ENCODE results near the gene UNC13C.

UNC13C gene

GRCh38 chr15:54504695-54505094, 526.5 kb downstream of the UNC13C start:
- no peak overlapping the region for H3K4me3 ChIP-seq (ENCODE audit: insufficient read depth, low read depth, low read length)
- no peaks in the 10 kb centered on the region for H3K4me1 ChIP-seq (ENCODE audit: control insufficient read depth, insufficient read depth, low read length)
- WGBS, 2 experiments: 94 to 95% methylated on average over 1 of the region's 1 CpG
- H3K27ac ChIP-seq (ENCODE audit: insufficient read depth, low read depth, low read length, poor library complexity, severe bottlenecking): no peak overlapping the region
- no peaks in the 10 kb centered on the region for H3K9me3 ChIP-seq (ENCODE audit: control insufficient read depth, low read length)
- no peaks in the 10 kb centered on the region for H3K36me3 ChIP-seq (ENCODE audit: control insufficient read depth, insufficient read depth, low read length)
- H3K27me3 ChIP-seq (ENCODE audit: control insufficient read depth, insufficient read depth, low read length, poor library complexity, severe bottlenecking): no peaks in the 10 kb centered on the region

- Histone ChIP-seq H3K4me3 (ENCODE audit: insufficient read depth, low read depth, low read length) (no peak overlapping the region), H3K4me1 (ENCODE audit: control insufficient read depth, insufficient read depth, low read length) (no peaks in the 10 kb centered on the region), H3K27ac (ENCODE audit: insufficient read depth, low read depth, low read length, poor library complexity, severe bottlenecking) (no peak overlapping the region), H3K9me3 (ENCODE audit: control insufficient read depth, low read length) (no peaks in the 10 kb centered on the region), H3K36me3 (ENCODE audit: control insufficient read depth, insufficient read depth, low read length) (no peaks in the 10 kb centered on the region), H3K27me3 (ENCODE audit: control insufficient read depth, insufficient read depth, low read length, poor library complexity, severe bottlenecking) (no peaks in the 10 kb centered on the region)
Measured at GRCh38 chr15:54506977-54507524, 528.8 kb downstream of the UNC13C start.

- 96 to 100% methylated on average over 2 of the region's 2 CpGs for WGBS, 2 experiments
- H3K4me1 ChIP-seq (ENCODE audit: control insufficient read depth, insufficient read depth, low read length): no peaks in the 10 kb centered on the region
Measured at GRCh38 chr15:54514601-54515000, 536.4 kb downstream of the UNC13C start.

GRCh38 chr15:54515664-54516582, 537.7 kb downstream of the UNC13C start:
- Histone ChIP-seq H3K27me3 (ENCODE audit: control insufficient read depth, insufficient read depth, low read length, poor library complexity, severe bottlenecking) (no peaks in the 10 kb centered on the region), H3K9me3 (ENCODE audit: control insufficient read depth, low read length) (no peaks in the 10 kb centered on the region), H3K36me3 (ENCODE audit: control insufficient read depth, insufficient read depth, low read length) (no peaks in the 10 kb centered on the region), H3K4me3 (ENCODE audit: insufficient read depth, low read depth, low read length) (no peak overlapping the region), H3K4me1 (ENCODE audit: control insufficient read depth, insufficient read depth, low read length) (no peaks in the 10 kb centered on the region), H3K27ac (ENCODE audit: insufficient read depth, low read depth, low read length, poor library complexity, severe bottlenecking) (no peak overlapping the region)
- whole genome bisulfite sequencing, 2 experiments: 89% methylated on average over 7 to 9 of the region's 9 CpGs

More at GRCh38 chr15:54514601-54515000, 536.4 kb downstream of the UNC13C start:
- Histone ChIP-seq H3K27me3 (ENCODE audit: control insufficient read depth, insufficient read depth, low read length, poor library complexity, severe bottlenecking) (no peaks in the 10 kb centered on the region), H3K27ac (ENCODE audit: insufficient read depth, low read depth, low read length, poor library complexity, severe bottlenecking) (no peak overlapping the region), H3K36me3 (ENCODE audit: control insufficient read depth, insufficient read depth, low read length) (no peaks in the 10 kb centered on the region), H3K4me3 (ENCODE audit: insufficient read depth, low read depth, low read length) (no peak overlapping the region), H3K9me3 (ENCODE audit: control insufficient read depth, low read length) (no peaks in the 10 kb centered on the region)

- Histone ChIP-seq H3K4me3 (ENCODE audit: insufficient read depth, low read depth, low read length) (no peak overlapping the region), H3K27ac (ENCODE audit: insufficient read depth, low read depth, low read length, poor library complexity, severe bottlenecking) (no peak overlapping the region), H3K4me1 (ENCODE audit: control insufficient read depth, insufficient read depth, low read length) (no peaks in the 10 kb centered on the region), H3K36me3 (ENCODE audit: control insufficient read depth, insufficient read depth, low read length) (no peaks in the 10 kb centered on the region), H3K9me3 (ENCODE audit: control insufficient read depth, low read length) (no peaks in the 10 kb centered on the region), H3K27me3 (ENCODE audit: control insufficient read depth, insufficient read depth, low read length, poor library complexity, severe bottlenecking) (no peaks in the 10 kb centered on the region)
- 89 to 95% methylated on average over 1 to 2 of the region's 2 CpGs for WGBS, 2 experiments
Measured at GRCh38 chr15:54517366-54517765, 539.1 kb downstream of the UNC13C start.

- H3K27ac ChIP-seq (ENCODE audit: insufficient read depth, low read depth, low read length, poor library complexity, severe bottlenecking): no peak overlapping the region
- H3K4me1 ChIP-seq (ENCODE audit: control insufficient read depth, insufficient read depth, low read length): no peaks in the 10 kb centered on the region
- H3K9me3 ChIP-seq (ENCODE audit: control insufficient read depth, low read length): no peaks in the 10 kb centered on the region
- no peaks in the 10 kb centered on the region for H3K36me3 ChIP-seq (ENCODE audit: control insufficient read depth, insufficient read depth, low read length)
- H3K27me3 ChIP-seq (ENCODE audit: control insufficient read depth, insufficient read depth, low read length, poor library complexity, severe bottlenecking): no peaks in the 10 kb centered on the region
- WGBS, 2 experiments: 84 to 95% methylated on average over 4 to 5 of the region's 5 CpGs
- H3K4me3 ChIP-seq (ENCODE audit: insufficient read depth, low read depth, low read length): no peak overlapping the region
Measured at GRCh38 chr15:54518156-54518882, 540.1 kb downstream of the UNC13C start.

GRCh38 chr15:54519577-54519976, 541.3 kb downstream of the UNC13C start:
- Histone ChIP-seq H3K4me1 (ENCODE audit: control insufficient read depth, insufficient read depth, low read length) (no peaks in the 10 kb centered on the region), H3K36me3 (ENCODE audit: control insufficient read depth, insufficient read depth, low read length) (no peaks in the 10 kb centered on the region), H3K9me3 (ENCODE audit: control insufficient read depth, low read length) (no peaks in the 10 kb centered on the region), H3K27me3 (ENCODE audit: control insufficient read depth, insufficient read depth, low read length, poor library complexity, severe bottlenecking) (no peaks in the 10 kb centered on the region), H3K4me3 (ENCODE audit: insufficient read depth, low read depth, low read length) (no peak overlapping the region), H3K27ac (ENCODE audit: insufficient read depth, low read depth, low read length, poor library complexity, severe bottlenecking) (no peak overlapping the region)
- WGBS, 2 experiments: 91 to 95% methylated on average over 5 of the region's 5 CpGs

GRCh38 chr15:54520616-54521015, 542.4 kb downstream of the UNC13C start:
- H3K4me3 ChIP-seq (ENCODE audit: insufficient read depth, low read depth, low read length): no peak overlapping the region
- no peaks in the 10 kb centered on the region for H3K36me3 ChIP-seq (ENCODE audit: control insufficient read depth, insufficient read depth, low read length)
- WGBS, 2 experiments: 82 to 87% methylated on average over 1 of the region's 1 CpG
- no peaks in the 10 kb centered on the region for H3K4me1 ChIP-seq (ENCODE audit: control insufficient read depth, insufficient read depth, low read length)
- no peaks in the 10 kb centered on the region for H3K27me3 ChIP-seq (ENCODE audit: control insufficient read depth, insufficient read depth, low read length, poor library complexity, severe bottlenecking)
- no peaks in the 10 kb centered on the region for H3K9me3 ChIP-seq (ENCODE audit: control insufficient read depth, low read length)
- H3K27ac ChIP-seq (ENCODE audit: insufficient read depth, low read depth, low read length, poor library complexity, severe bottlenecking): no peak overlapping the region

GRCh38 chr15:54521206-54521605, 543.0 kb downstream of the UNC13C start:
- H3K27me3 ChIP-seq (ENCODE audit: control insufficient read depth, insufficient read depth, low read length, poor library complexity, severe bottlenecking): no peaks in the 10 kb centered on the region
- H3K4me3 ChIP-seq (ENCODE audit: insufficient read depth, low read depth, low read length): no peak overlapping the region
- H3K27ac ChIP-seq (ENCODE audit: insufficient read depth, low read depth, low read length, poor library complexity, severe bottlenecking): no peak overlapping the region
- WGBS, 2 experiments: 83 to 100% methylated on average over 1 to 2 of the region's 2 CpGs
- no peaks in the 10 kb centered on the region for H3K9me3 ChIP-seq (ENCODE audit: control insufficient read depth, low read length)
- H3K4me1 ChIP-seq (ENCODE audit: control insufficient read depth, insufficient read depth, low read length): no peaks in the 10 kb centered on the region
- H3K36me3 ChIP-seq (ENCODE audit: control insufficient read depth, insufficient read depth, low read length): no peaks in the 10 kb centered on the region

- Histone ChIP-seq H3K27me3 (ENCODE audit: control insufficient read depth, insufficient read depth, low read length, poor library complexity, severe bottlenecking) (no peaks in the 10 kb centered on the region), H3K36me3 (ENCODE audit: control insufficient read depth, insufficient read depth, low read length) (no peaks in the 10 kb centered on the region), H3K4me3 (ENCODE audit: insufficient read depth, low read depth, low read length) (no peak overlapping the region), H3K9me3 (ENCODE audit: control insufficient read depth, low read length) (no peaks in the 10 kb centered on the region), H3K4me1 (ENCODE audit: control insufficient read depth, insufficient read depth, low read length) (no peaks in the 10 kb centered on the region), H3K27ac (ENCODE audit: insufficient read depth, low read depth, low read length, poor library complexity, severe bottlenecking) (no peak overlapping the region)
- WGBS, 2 experiments: 100% methylated on average over 1 of the region's 1 CpG; no CpG with 5 or more reads in 1 of the 2 experiments
Measured at GRCh38 chr15:54528021-54528420, 549.8 kb downstream of the UNC13C start.
